Type B pancreatic cell (in vitro differentiated cells): ENCODE measurements around the gene PRR5L. TPM values are rescaled to one million over a fixed set of nuclear protein-coding genes. Genes with fewer than 3 reads are reported as not detected.

Experiments
- DNase-seq: peaks from one replicate; pipeline ENCODE4 v3.0.0; 2021; ENCODE audit warnings: mixed read lengths; ENCODE audit not compliant: unreplicated experiment; ENCODE audit errors: extremely low spot score
- H3K27ac Mint-ChIP-seq: 2 replicates; pipeline ENCODE4 v1.8.0; 2021; ENCODE audit warnings: mild to moderate bottlenecking, mixed read lengths
- H3K27me3 Mint-ChIP-seq: 2 replicates; pipeline ENCODE4 v1.8.0; 2021; ENCODE audit warnings: mixed read lengths
- H3K36me3 Mint-ChIP-seq: 2 replicates; pipeline ENCODE4 v1.8.0; 2021; ENCODE audit warnings: mixed read lengths
- H3K4me1 Mint-ChIP-seq: one replicate; pipeline ENCODE4 v1.8.0; 2021; ENCODE audit warnings: mixed read lengths; ENCODE audit not compliant: unreplicated experiment
- H3K4me3 Mint-ChIP-seq: 2 replicates; pipeline ENCODE4 v1.8.0; 2021; ENCODE audit warnings: mild to moderate bottlenecking, mixed read lengths
- H3K9me3 Mint-ChIP-seq: 2 replicates; pipeline ENCODE4 v1.8.0; 2021; ENCODE audit warnings: mixed read lengths
- total RNA-seq: library from RNA; stranded (reverse); gene quantifications from 2 replicates; pipeline ENCODE4 v1.2.1, GENCODE V29; 2021; ENCODE audit warnings: low replicate concordance
- TF ChIP-seq, protein P1 (sequence below): fragments of 200-600 bp; sonication (generic); conservative IDR thresholded peaks from 2 replicates; pipeline ENCODE4 v1.5.0; 2021; ENCODE audit warnings: antibody characterized with exemption, mild to moderate bottlenecking

Gene PRR5L
- total RNA-seq, 1 donor from 2014 or later, result 11.0 TPM

DNA sequence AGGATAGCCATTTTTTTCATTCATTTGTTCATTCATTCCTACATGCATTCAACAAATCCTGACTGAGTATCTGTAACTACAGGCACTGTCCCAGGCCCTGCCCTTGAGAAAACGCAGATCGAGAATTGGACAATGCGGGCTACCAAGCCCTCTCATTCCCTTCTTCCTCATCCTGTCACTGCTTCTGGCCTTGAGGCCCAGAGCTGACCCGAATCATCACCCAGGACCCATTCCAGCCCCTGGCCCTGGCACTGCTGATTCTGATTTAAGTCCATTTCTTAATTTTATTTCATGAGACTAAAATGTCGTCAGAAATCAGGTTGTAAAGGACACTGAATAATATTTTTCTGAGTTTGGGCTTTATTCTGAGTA is 31.1 kb upstream of the PRR5L start:
- peaks cover 3% of the 10 kb centered on the region for H3K36me3 Mint-ChIP-seq
- peaks cover 29% of the 10 kb centered on the region for H3K27me3 Mint-ChIP-seq
- peaks cover 12% of the 10 kb centered on the region for H3K4me1 Mint-ChIP-seq
- H3K27ac Mint-ChIP-seq, result no peak overlapping the region
- no peak overlapping the region for H3K4me3 Mint-ChIP-seq
- no peaks in the 10 kb centered on the region for H3K9me3 Mint-ChIP-seq
- TF ChIP-seq, protein P1, sequence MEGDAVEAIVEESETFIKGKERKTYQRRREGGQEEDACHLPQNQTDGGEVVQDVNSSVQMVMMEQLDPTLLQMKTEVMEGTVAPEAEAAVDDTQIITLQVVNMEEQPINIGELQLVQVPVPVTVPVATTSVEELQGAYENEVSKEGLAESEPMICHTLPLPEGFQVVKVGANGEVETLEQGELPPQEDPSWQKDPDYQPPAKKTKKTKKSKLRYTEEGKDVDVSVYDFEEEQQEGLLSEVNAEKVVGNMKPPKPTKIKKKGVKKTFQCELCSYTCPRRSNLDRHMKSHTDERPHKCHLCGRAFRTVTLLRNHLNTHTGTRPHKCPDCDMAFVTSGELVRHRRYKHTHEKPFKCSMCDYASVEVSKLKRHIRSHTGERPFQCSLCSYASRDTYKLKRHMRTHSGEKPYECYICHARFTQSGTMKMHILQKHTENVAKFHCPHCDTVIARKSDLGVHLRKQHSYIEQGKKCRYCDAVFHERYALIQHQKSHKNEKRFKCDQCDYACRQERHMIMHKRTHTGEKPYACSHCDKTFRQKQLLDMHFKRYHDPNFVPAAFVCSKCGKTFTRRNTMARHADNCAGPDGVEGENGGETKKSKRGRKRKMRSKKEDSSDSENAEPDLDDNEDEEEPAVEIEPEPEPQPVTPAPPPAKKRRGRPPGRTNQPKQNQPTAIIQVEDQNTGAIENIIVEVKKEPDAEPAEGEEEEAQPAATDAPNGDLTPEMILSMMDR, result no peak
- peak; percentile 36 for DNase-seq

DNA sequence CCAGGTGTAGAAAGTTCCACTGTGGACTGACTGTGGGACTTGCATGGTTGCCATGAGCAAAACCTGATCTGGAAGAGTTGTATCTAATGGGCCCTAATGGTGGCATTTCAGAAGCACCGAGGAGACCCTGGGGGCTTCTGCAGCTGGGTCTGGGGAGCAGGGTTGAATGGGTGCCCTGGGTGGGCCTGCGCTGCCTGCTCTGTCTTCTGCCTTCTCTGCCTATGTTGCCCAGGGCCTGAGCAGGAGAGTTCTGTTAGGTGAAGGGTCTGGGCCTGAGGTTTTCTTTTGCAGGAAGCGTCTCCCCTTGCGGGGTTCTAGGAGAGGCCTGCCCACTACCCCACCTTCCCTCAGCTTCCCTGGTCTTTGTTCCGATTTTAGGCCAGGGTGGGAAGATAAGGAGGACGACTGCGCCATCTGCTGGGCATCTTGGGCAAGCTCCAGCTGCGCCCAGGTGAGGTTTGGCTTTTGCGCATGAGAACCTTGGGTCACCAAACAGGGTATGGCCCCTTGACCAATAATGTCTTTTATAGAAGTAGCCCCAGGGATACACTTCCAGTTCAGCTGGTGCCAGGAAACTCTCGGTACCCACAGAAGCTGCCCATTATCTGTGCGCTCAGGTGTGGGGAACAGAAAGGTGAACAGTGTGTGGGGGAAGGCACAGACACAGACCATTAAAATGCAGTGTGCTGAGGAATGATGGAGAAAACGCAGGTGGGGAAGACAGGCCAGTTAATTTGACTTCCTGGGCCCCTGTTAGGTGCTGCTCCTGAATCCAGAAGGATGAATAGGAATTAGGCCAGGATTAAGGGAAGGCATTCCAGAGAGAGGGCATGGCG is 30.1 kb upstream of the PRR5L start:
- Mint-ChIP-seq H3K4me3 (no peak overlapping the region), H3K4me1 (peaks cover 12% of the 10 kb centered on the region), H3K9me3 (no peaks in the 10 kb centered on the region), H3K36me3 (peaks cover 3% of the 10 kb centered on the region), H3K27ac (peak overlapping the region; percentile 74), H3K27me3 (peaks cover 22% of the 10 kb centered on the region)
- no peak for DNase-seq
- TF ChIP-seq, protein P1, result peak; percentile 94

DNA sequence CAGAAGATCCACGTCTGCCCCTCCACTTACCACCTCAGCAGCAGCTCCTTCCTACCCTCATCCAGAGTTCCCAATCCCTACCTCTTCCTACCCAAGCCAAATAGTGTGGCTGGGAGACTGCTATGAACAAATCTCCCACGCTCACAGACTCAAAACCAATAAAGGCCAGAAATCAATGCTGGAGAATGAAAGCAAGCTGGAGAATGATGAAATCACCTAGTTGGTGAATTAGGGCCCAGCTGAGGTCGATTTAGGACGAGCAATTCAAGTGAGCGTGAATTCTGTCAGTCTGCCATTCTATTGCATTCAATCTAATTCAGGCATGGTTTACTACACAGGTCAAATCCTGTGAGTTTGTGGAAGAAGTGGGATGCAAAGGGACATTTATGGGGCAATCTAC is 29.3 kb upstream of the PRR5L start:
- Mint-ChIP-seq H3K27me3 (peaks cover 16% of the 10 kb centered on the region), H3K9me3 (no peaks in the 10 kb centered on the region), H3K27ac (no peak overlapping the region), H3K4me3 (no peak overlapping the region), H3K36me3 (peaks cover 10% of the 10 kb centered on the region), H3K4me1 (peaks cover 5% of the 10 kb centered on the region)
- no peak for DNase-seq
- TF ChIP-seq, protein P1, result no peak

DNA sequence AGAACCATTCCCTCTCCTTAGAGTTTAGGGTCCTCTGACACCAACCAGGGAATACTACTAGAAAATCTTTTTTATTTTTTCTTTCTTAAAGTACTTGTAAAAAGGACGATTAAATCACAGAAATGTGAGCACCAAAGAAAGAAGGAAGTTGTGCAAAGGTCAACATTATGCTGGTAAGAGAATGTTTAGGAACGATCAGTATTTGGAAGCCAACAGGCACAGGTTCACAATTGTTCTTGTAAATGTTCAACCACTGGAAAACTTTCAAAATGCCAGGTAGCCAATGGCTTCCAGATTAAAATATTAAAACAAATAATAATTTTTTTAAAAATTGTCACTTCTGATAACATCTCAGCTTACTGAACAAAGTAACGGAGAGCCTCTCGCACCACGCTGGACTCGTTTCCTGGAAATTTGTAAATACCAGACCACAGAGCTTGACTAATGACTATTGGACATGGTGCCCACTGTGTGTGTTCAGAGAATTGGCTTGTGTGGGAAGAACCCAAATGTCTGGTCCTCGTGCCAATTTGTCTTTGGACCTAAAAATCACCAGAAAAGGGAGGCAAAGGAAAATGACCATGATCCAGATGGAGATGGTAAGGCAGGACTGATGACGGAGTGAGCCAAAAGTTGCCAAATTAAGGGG is 27.6 kb upstream of the PRR5L start:
- peaks cover 16% of the 10 kb centered on the region for H3K27me3 Mint-ChIP-seq
- H3K4me1 Mint-ChIP-seq, result peaks cover 5% of the 10 kb centered on the region
- H3K4me3 Mint-ChIP-seq, result no peak overlapping the region
- H3K27ac Mint-ChIP-seq, result no peak overlapping the region
- TF ChIP-seq, protein P1, result no peak
- no peaks in the 10 kb centered on the region for H3K9me3 Mint-ChIP-seq
- peaks cover 20% of the 10 kb centered on the region for H3K36me3 Mint-ChIP-seq
- DNase-seq, result no peak

DNA sequence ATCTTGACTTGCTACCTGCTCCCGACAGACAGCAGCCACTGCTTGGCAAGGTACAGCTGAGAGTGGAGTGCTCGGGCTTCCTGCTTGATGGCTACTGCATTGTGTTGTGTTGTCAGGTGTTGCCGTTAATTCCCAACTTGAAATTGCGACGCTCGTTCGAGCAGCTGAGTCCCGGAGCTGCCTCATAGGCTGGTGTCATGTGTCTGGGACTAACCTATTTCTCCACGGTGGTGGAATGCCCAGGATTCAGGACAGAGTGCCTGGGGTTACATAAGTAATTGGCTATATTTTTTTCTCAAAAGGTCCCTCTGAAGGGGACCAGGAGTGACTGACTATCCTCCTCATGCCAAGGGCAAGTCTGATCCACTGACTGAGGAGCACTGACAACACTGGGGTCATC is 25.4 kb upstream of the PRR5L start:
- Mint-ChIP-seq H3K27me3 (peaks cover 9% of the 10 kb centered on the region), H3K4me3 (no peak overlapping the region), H3K27ac (no peak overlapping the region), H3K9me3 (no peaks in the 10 kb centered on the region), H3K4me1 (peaks cover 5% of the 10 kb centered on the region), H3K36me3 (peaks cover 26% of the 10 kb centered on the region)
- TF ChIP-seq, protein P1, result no peak
- DNase-seq, result no peak
